ENCODE data around the gene COX6A2. TPM values are rescaled to one million over a fixed set of nuclear protein-coding genes. Genes with fewer than 3 reads are reported as not detected.
A peak's percentile ranks its signal among the peaks of the same experiment; 100 is the strongest.

COX6A2 gene
- total RNA-seq, 1 experiment from 2014 or later, result not detected

- Histone ChIP-seq H3K4me2 (ENCODE audit: insufficient read depth, insufficient read length, low read length) (peak overlapping the region; percentile 54), H3T11ph (ENCODE audit: low read length) (no peak overlapping the region), H2AK5ac (ENCODE audit: insufficient read length, low read length) (no peak overlapping the region), H3K79me2 (ENCODE audit: insufficient read depth, low read length) (no peaks in the 10 kb centered on the region), H4K20me1 (ENCODE audit: control insufficient read depth, insufficient read depth, insufficient read length) (no peaks in the 10 kb centered on the region), H2BK12ac (ENCODE audit: insufficient read length, low read depth, low read length) (no peak overlapping the region), H3K9me3 (ENCODE audit: control insufficient read depth, low read depth, low read length) (no peaks in the 10 kb centered on the region), H3K23ac (ENCODE audit: insufficient read length, low read depth, low read length) (no peak overlapping the region), H3K9ac (ENCODE audit: extremely low read depth, insufficient read length, low read length) (peak overlapping the region; percentile 25), H4K91ac (ENCODE audit: insufficient read length, low read depth, low read length) (no peak overlapping the region), H2BK15ac (ENCODE audit: low read depth, low read length) (no peak overlapping the region), H3K23me2 (ENCODE audit: insufficient read length, low read depth, low read length, poor library complexity, severe bottlenecking) (peaks cover 12% of the 10 kb centered on the region), H3K27ac (ENCODE audit: insufficient read length, low read depth, low read length) (no peak overlapping the region), H2BK5ac (ENCODE audit: insufficient read length, low read length) (no peak overlapping the region), H3K18ac (ENCODE audit: insufficient read length, low read depth, low read length) (no peak overlapping the region), H3K14ac (ENCODE audit: insufficient read depth, low read length) (no peak overlapping the region), H3K79me1 (ENCODE audit: insufficient read depth, low read depth, low read length, poor library complexity, severe bottlenecking) (no peaks in the 10 kb centered on the region), H3K27me3 (ENCODE audit: insufficient read depth, low read length) (no peaks in the 10 kb centered on the region; the same call in 1 of the 2 replicates), H2BK20ac (ENCODE audit: low read depth, low read length, poor library complexity, severe bottlenecking) (no peak overlapping the region), H3K4me1 (ENCODE audit: insufficient read depth, low read length) (peaks cover 3% of the 10 kb centered on the region; the same call in 1 of the 2 replicates), H2BK120ac (ENCODE audit: low read depth, low read length, poor library complexity, severe bottlenecking) (no peak overlapping the region), H4K5ac (ENCODE audit: insufficient read length, low read depth, low read length) (no peak overlapping the region), H2AFZ (ENCODE audit: low read length) (no peak overlapping the region), H3K56ac (ENCODE audit: insufficient read length, low read depth, low read length) (no peak overlapping the region), H4K8ac (replicated peaks; ENCODE audit: insufficient read length, low read depth, low read length) (no peak overlapping the region), H3K4ac (ENCODE audit: low read depth, low read length) (no peak overlapping the region)
- Mint-ChIP-seq H3K27ac (no peak overlapping the region; a peak in 1 of 7 replicates), H3K36me3 (ENCODE audit: insufficient read depth in 1 of 3, low read depth in 3 of 3) (peaks cover 3 to 21% (median 3%) of the 10 kb centered on the region in 3 experiments; a peak in 6 of 7 replicates), H3K4me3 (peak overlapping the region; percentile 72 to 80), H3K4me1 (peaks cover 10 to 18% of the 10 kb centered on the region in 2 experiments), H3K9me3 (no peaks in the 10 kb centered on the region; a peak in 1 of 5 replicates), H3K27me3 (ENCODE audit: low read depth) (peaks cover 43% of the 10 kb centered on the region)
- WGBS (ENCODE audit: extremely low coverage, insufficient read length, low lambda C conversion rate), result no CpG with 5 or more reads among the region's 15 CpGs
- DNase-seq, result no peak
- no peak for TF ChIP-seq CTCF (conservative IDR thresholded peaks at IDR 0.05)
Observed at GRCh38 chr16:31471241-31471874, 43.2 kb upstream of the COX6A2 start.

All from H9 (cell line).